Measurements from ENCODE around the gene PSME2. TPM values are rescaled to one million over a fixed set of nuclear protein-coding genes. Genes with fewer than 3 reads are reported as not detected.
A peak's percentile ranks its signal among the peaks of the same experiment; 100 is the strongest.

PSME2 gene
- total and polyA plus RNA-seq, 9 of the 15 experiments (the other 6 are each of a cell fraction or from before 2014, with no cell fraction given): 111 to 579 (median 159) TPM

- no peak for TF ChIP-seq KAT2B (IDR thresholded peaks at IDR 0.05; ENCODE audit: low read depth, low read length)
- no peak for TF ChIP-seq GABPA (tag; conservative IDR thresholded peaks at IDR 0.05; ENCODE audit: low read depth)
- TF ChIP-seq MED1 (CRISPR knock-in tag; IDR thresholded peaks at IDR 0.05; ENCODE audit: borderline replicate concordance): no peak
- TF ChIP-seq HINFP (tag; conservative IDR thresholded peaks at IDR 0.05; ENCODE audit: low read depth): no peak
- TF ChIP-seq ZFP1 (CRISPR knock-in tag; IDR thresholded peaks at IDR 0.05): no peak
- TF ChIP-seq KLF10 (CRISPR knock-in tag; IDR thresholded peaks at IDR 0.05): no peak
Observed at GRCh38 chr14:24095271-24096068, 50.9 kb downstream of the PSME2 start (continued).

- 0 out of 3 replicates have a peak, but pooled peaks have one; percentile 0 for ATAC-seq
- ChIA-PET CTCF (ENCODE audit: low intra/inter-chr PET ratio) (no interaction called here), POLR2A (interaction anchor here (0.8 to 5.8 kb wide), 12 partner anchors 8 to 384 kb away, joined by 3 to 40 read pairs (median 5); partner anchors contain the start of genes EMC9, PSME1, TINF2 and TM9SF1)
- Histone ChIP-seq H3K4me1 (replicated peaks in 1 of 2; ENCODE audit: control insufficient read depth in 2 of 2, insufficient read depth in 2 of 2, low read length in 2 of 2) (peaks cover 20 to 22% of the 10 kb centered on the region in 2 experiments; a peak in 4 of 5 replicates), H3K9ac (ENCODE audit: insufficient read depth in 1 of 2, low read depth in 2 of 2, low read length in 2 of 2) (peak overlapping the region; percentile 96 to 100), H3K79me2 (ENCODE audit: control insufficient read depth, insufficient read depth, low read length) (peaks cover 29% of the 10 kb centered on the region), H3K36me3 (ENCODE audit: control insufficient read depth, insufficient read depth, low read length) (peaks cover 32% of the 10 kb centered on the region; the same call in 2 of the 3 replicates), H4K20me1 (replicated peaks; ENCODE audit: control insufficient read depth, insufficient read depth, low read length) (0 out of 2 replicates have a peak, but pooled peaks cover 2% of the 10 kb centered on the region), H3K9me1 (ENCODE audit: control insufficient read depth, insufficient read depth, low read length) (no peaks in the 10 kb centered on the region), H3K27ac (ENCODE audit: extremely low read depth, low read depth, low read length) (peak overlapping the region; percentile 98), H3K4me2 (ENCODE audit: insufficient read depth, low read length) (peak overlapping the region; percentile 95), H2AFZ (ENCODE audit: low read depth, low read length) (peak overlapping the region; percentile 77), H3K9me3 (replicated peaks; ENCODE audit: control insufficient read depth, insufficient read depth, low read depth, low read length) (no peaks in the 10 kb centered on the region), H3K27me3 (ENCODE audit: control insufficient read depth in 2 of 2, insufficient read depth in 2 of 2, low read length in 2 of 2) (no peaks in the 10 kb centered on the region), H3K4me3 (peak overlapping the region; percentile 99)
- BruUV-seq (replicated peaks): TSS peak; percentile 77
- 0% methylated on average over 8 of the region's 14 CpGs for WGBS (ENCODE audit: insufficient coverage, low coverage, missing lambda C conversion rate)
- in situ Hi-C loops (cut with MboI) (loop anchor here (5.0 kb wide), 1 partner anchor 38 kb away; no protein-coding TSS in a partner anchor), intact Hi-C loops (cut with micrococcal nuclease) (loop anchor here (2.0 to 10.0 kb wide), 3 partner anchors 20 to 80 kb away; partner anchors contain the start of genes DCAF11, EMC9, NRL and PSME2)
- FAIRE-seq: peak; percentile 11
- peak in 1 of 4 experiments; percentile 12 for DNase-seq (ENCODE audit: extremely low read depth in 1 of 4, low spot score in 3 of 4)
- TF ChIP-seq ARID4B (CRISPR knock-in tag; IDR thresholded peaks at IDR 0.05) (0 out of 2 replicates have a peak, but pooled peaks have one; percentile 14), HMGXB4 (CRISPR knock-in tag; IDR thresholded peaks at IDR 0.05) (0 out of 2 replicates have a peak, but pooled peaks have one; percentile 6), ILF3 (IDR thresholded peaks at IDR 0.05; ENCODE audit: borderline replicate concordance) (0 out of 2 replicates have a peak, but pooled peaks have one; percentile 23), GTF2A2 (tag; IDR thresholded peaks at IDR 0.05) (no peak)
Observed at GRCh38 chr14:24094841-24095270, 51.6 kb downstream of the PSME2 start.

Data from K562 (cell line).